Amniotic stem cell (primary cell): Measurements from ENCODE around the gene C19orf67.

Source experiments
- DNase-seq: peaks from one replicate; lab custom pipeline; 2025; lab: John Stamatoyannopoulos, UW

The C19orf67 gene

GRCh38 chr19:14107581-14108461 lies 22.2 kb upstream of the C19orf67 start:
- DNase-seq = no peak

GRCh38 chr19:14106840-14107239 lies 21.3 kb upstream of the C19orf67 start:
- no peak for DNase-seq

- no peak for DNase-seq
Measured at GRCh38 chr19:14105680-14106079, 20.1 kb upstream of the C19orf67 start.

- no peak for DNase-seq
Measured at GRCh38 chr19:14103310-14103709, 17.7 kb upstream of the C19orf67 start.

GRCh38 chr19:14102756-14103155 lies 17.2 kb upstream of the C19orf67 start:
- no peak for DNase-seq

- DNase-seq = no peak
Measured at GRCh38 chr19:14102102-14102696, 16.6 kb upstream of the C19orf67 start.

GRCh38 chr19:14101003-14101545 lies 15.5 kb upstream of the C19orf67 start:
- no peak for DNase-seq

GRCh38 chr19:14097532-14098151 lies 12.1 kb upstream of the C19orf67 start:
- DNase-seq = no peak

- no peak for DNase-seq
Measured at GRCh38 chr19:14096272-14096992, 10.8 kb upstream of the C19orf67 start.

GRCh38 chr19:14094854-14095253 lies 9.3 kb upstream of the C19orf67 start:
- DNase-seq = no peak

GRCh38 chr19:14093117-14093823 lies 7.7 kb upstream of the C19orf67 start:
- DNase-seq = no peak

- DNase-seq = no peak
Measured at GRCh38 chr19:14091813-14092462, 6.4 kb upstream of the C19orf67 start.

- no peak for DNase-seq
Measured at GRCh38 chr19:14091081-14091812, 5.7 kb upstream of the C19orf67 start.

GRCh38 chr19:14090509-14091080 lies 5.0 kb upstream of the C19orf67 start, which contains the start of gene SAMD1:
Gene SAMD1 (minus strand): TSS chr19:14090751.
- DNase-seq = peak; percentile 72

- no peak for DNase-seq
Measured at GRCh38 chr19:14089662-14090508, 4.3 kb upstream of the C19orf67 start.

GRCh38 chr19:14089412-14089661 lies 3.8 kb upstream of the C19orf67 start:
- no peak for DNase-seq

- no peak for DNase-seq
Measured at GRCh38 chr19:14088634-14089411, 3.2 kb upstream of the C19orf67 start.

GRCh38 chr19:14086098-14086497 lies 515 bp upstream of the C19orf67 start:
- no peak for DNase-seq

- no peak for DNase-seq
Measured at GRCh38 chr19:14082675-14082960, 3.0 kb downstream of the C19orf67 start.
